HEK293 (cell line): ENCODE measurements around the gene TMEM100.

Experiments
- CTCF ChIA-PET: fragments of 350-600 bp; formaldehyde crosslinking; extraction: SDS; loops from one replicate; lab custom pipeline; 2021; ENCODE audit warnings: antibody characterized with exemption; lab: Yijun Ruan, JAX
- POLR2A ChIA-PET: fragments of 300-600 bp; formaldehyde crosslinking; extraction: SDS; loops from one replicate; lab custom pipeline; 2020; ENCODE audit warnings: antibody characterized with exemption, inconsistent platforms; lab: Yijun Ruan, JAX
- H3K27ac ChIP-seq: fragments of 200-500 bp; sonication (Bioruptor generic); 2 replicates; pipeline ENCODE4 v1.5.1; 2014; ENCODE audit warnings: low read depth, low read length, control low read depth, inconsistent platforms; ENCODE audit errors: extremely low read depth
- H3K36me3 ChIP-seq, 2 experiments: fragments of 200-500 bp in 1 of 2; sonication (Bioruptor generic) in 1 of 2; 1 replicate in 1 of 2; 2 replicates in 1 of 2; pipeline ENCODE4 v1.5.1; 2014 to 2017; ENCODE audit warnings: inconsistent platforms in 2 of 2, low read length in 2 of 2; ENCODE audit not compliant: control insufficient read depth in 2 of 2, insufficient read depth in 1 of 2
- H3K4me1 ChIP-seq: fragments of 200-500 bp; sonication (Bioruptor generic); 2 replicates; pipeline ENCODE4 v1.5.1; 2014; ENCODE audit warnings: mild to moderate bottlenecking, low read length, inconsistent platforms; ENCODE audit not compliant: control insufficient read depth, insufficient read depth
- H3K4me3 ChIP-seq: 2 replicates; pipeline ENCODE4 v1.5.1; 2011; ENCODE audit warnings: low read depth, mild to moderate bottlenecking, control low read depth, low read length, moderate library complexity
- H3K9me3 ChIP-seq: fragments of 200-500 bp; sonication (Bioruptor generic); 2 replicates; pipeline ENCODE4 v1.5.1; 2014; ENCODE audit warnings: low read depth, low read length, inconsistent platforms; ENCODE audit not compliant: control insufficient read depth, insufficient read depth
- CTCF ChIP-seq: fragments of 450-650 bp; formaldehyde crosslinking; IDR thresholded peaks from 2 replicates; pipeline ENCODE4 v1.5.1; 2016; ENCODE audit warnings: missing biosample characterization, missing genetic modification characterization
- FEZF1 ChIP-seq: fragments of 450-650 bp; formaldehyde crosslinking; IDR thresholded peaks from 2 replicates; pipeline ENCODE4 v1.5.1; 2016; ENCODE audit warnings: missing biosample characterization, missing genetic modification characterization
- GLI2 ChIP-seq: fragments of 450-650 bp; formaldehyde crosslinking; IDR thresholded peaks from 2 replicates; pipeline ENCODE4; 2017; ENCODE audit warnings: missing biosample characterization, missing genetic modification characterization, low read depth, borderline replicate concordance
- HIC1 ChIP-seq: fragments of 450-650 bp; formaldehyde crosslinking; IDR thresholded peaks from 2 replicates; pipeline ENCODE4 v1.5.1; 2016; ENCODE audit warnings: missing biosample characterization, missing genetic modification characterization
- PRDM10 ChIP-seq: fragments of 450-650 bp; formaldehyde crosslinking; IDR thresholded peaks from 2 replicates; pipeline ENCODE4 v1.5.1; 2016; ENCODE audit warnings: missing biosample characterization, missing genetic modification characterization
- ZNF391 ChIP-seq: fragments of 450-650 bp; formaldehyde crosslinking; IDR thresholded peaks from 2 replicates; pipeline ENCODE4 v1.5.1; 2016; ENCODE audit warnings: low read depth, missing biosample characterization, missing genetic modification characterization, borderline replicate concordance
- ZNF645 ChIP-seq: fragments of 450-650 bp; formaldehyde crosslinking; IDR thresholded peaks from 2 replicates; pipeline ENCODE4; 2016; ENCODE audit warnings: missing biosample characterization, missing genetic modification characterization
- ZNF654 ChIP-seq: fragments of 450-650 bp; formaldehyde crosslinking; IDR thresholded peaks from 2 replicates; pipeline ENCODE4 v1.5.1; 2016; ENCODE audit warnings: low read depth, missing biosample characterization, missing genetic modification characterization
- ZNF707 ChIP-seq: fragments of 450-650 bp; formaldehyde crosslinking; IDR thresholded peaks from 2 replicates; pipeline ENCODE4 v1.5.1; 2016; ENCODE audit warnings: missing biosample characterization, missing genetic modification characterization

The TMEM100 gene

GRCh38 chr17:55720919-55721836 lies 1.5 kb downstream of the TMEM100 start:
- H3K9me3 ChIP-seq = no peaks in the 10 kb centered on the region
- TF ChIP-seq PRDM10 (tag by site-specific recombination) (no peak), ZNF645 (tag by site-specific recombination) (no peak), GLI2 (tag by site-specific recombination) (no peak), HIC1 (tag by site-specific recombination) (peak; percentile 40; the same call in 1 of the 2 replicates), ZNF391 (tag by site-specific recombination) (no peak), FEZF1 (tag by site-specific recombination) (peak; percentile 78)
- TF ChIP-seq, all 188 proteins: peak for 2
- POLR2A ChIA-PET = interaction anchor here (0.5 kb wide), 1 partner anchor 187 kb away, joined by 3 read pairs; no protein-coding TSS in a partner anchor
- no peak overlapping the region for H3K27ac ChIP-seq
- peaks cover 0 to 12% of the 10 kb centered on the region in 2 experiments; a peak in 1 of 3 replicates for H3K36me3 ChIP-seq
- H3K4me3 ChIP-seq = no peak overlapping the region
- CTCF ChIA-PET = interaction anchor here (0.8 to 5.2 kb wide), 10 partner anchors 8 to 279 kb away, joined by 3 to 40 read pairs (median 4); no protein-coding TSS in a partner anchor
- H3K4me1 ChIP-seq = peaks cover 32% of the 10 kb centered on the region

DNA sequence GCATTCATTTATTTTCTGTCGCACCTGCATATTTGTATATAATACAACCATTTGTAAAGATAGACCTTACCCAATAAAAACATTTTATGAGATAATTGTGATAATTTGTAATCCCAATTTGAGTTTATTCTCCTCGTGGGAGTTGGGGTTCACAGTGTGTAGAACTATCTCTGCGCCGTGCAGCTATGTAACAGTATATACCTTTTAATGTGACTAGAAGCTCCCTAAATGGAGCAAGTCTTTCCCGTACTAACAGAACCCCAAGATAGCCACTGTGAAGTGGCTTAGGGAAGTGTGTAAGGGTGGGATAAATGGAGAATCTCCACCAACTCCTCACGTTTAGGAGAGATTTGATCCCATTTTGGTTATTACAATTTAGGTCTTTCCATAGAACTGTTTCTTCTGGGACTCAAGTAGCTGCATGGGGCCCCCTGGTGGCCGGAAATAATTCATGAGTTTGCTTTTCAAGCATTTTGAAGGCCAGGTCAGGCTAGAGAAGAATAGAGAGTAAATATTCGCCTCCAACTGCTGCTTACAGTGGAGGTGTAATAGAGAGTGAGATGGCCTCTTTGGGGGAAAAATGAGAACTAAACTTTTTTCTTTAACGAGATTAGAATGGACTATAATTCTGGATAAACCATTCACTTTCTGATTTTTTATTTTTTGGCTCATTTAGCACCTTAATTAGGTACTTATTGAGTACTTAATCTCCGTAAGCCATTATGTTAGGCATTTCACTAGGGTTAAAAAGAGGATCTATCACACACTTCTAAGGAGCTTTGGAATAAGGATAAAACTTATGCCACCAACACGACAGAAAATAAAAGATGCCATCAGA lies 4.5 kb downstream of the TMEM100 start:
- ChIA-PET CTCF (interaction anchor here (0.5 to 2.9 kb wide), 54 partner anchors 8 to 939 kb away, joined by 3 to 40 read pairs (median 4); partner anchors contain the start of gene SMIM36), POLR2A (interaction anchor here (1.2 kb wide), 1 partner anchor 33 kb away, joined by 5 read pairs; the partner anchor contains the start of gene PCTP)
- Histone ChIP-seq H3K36me3 (peaks cover 0 to 12% of the 10 kb centered on the region in 2 experiments; a peak in 1 of 3 replicates), H3K9me3 (no peaks in the 10 kb centered on the region), H3K4me3 (no peak overlapping the region), H3K4me1 (peaks cover 20% of the 10 kb centered on the region), H3K27ac (no peak overlapping the region)
- TF ChIP-seq ZNF654 (peak; percentile 36; the same call in 1 of the 2 replicates), CTCF (tag by site-specific recombination) (0 out of 2 replicates have a peak, but pooled peaks have one; percentile 27), ZNF707 (tag by site-specific recombination) (no peak)
